Parathyroid adenoma (tissue), 2 donors: ENCODE data around the gene YRDC.

Source experiments
- H2AFZ ChIP-seq: fragments of 300-600 bp; sonication (generic); one replicate; pipeline ENCODE4 v1.7.0; 2017; ENCODE audit warnings: antibody characterized with exemption, mild to moderate bottlenecking
- H3K27ac ChIP-seq: fragments of 300-600 bp; sonication (generic); one replicate; pipeline ENCODE4 v1.7.0; 2017
- H3K27me3 ChIP-seq: fragments of 300-600 bp; sonication (generic); one replicate; pipeline ENCODE4 v1.7.0; 2017; ENCODE audit warnings: low read length; ENCODE audit not compliant: control insufficient read depth, insufficient read depth
- H3K36me3 ChIP-seq: fragments of 300-600 bp; sonication (generic); one replicate; pipeline ENCODE4 v1.7.0; 2017; ENCODE audit warnings: low read length; ENCODE audit not compliant: control insufficient read depth, insufficient read depth
- H3K4me1 ChIP-seq: fragments of 300-600 bp; sonication (generic); one replicate; pipeline ENCODE4 v1.7.0; 2017; ENCODE audit warnings: control low read depth
- H3K4me2 ChIP-seq: fragments of 300-600 bp; sonication (generic); one replicate; pipeline ENCODE4 v1.7.0; 2017; ENCODE audit warnings: low read length
- H3K4me3 ChIP-seq: fragments of 300-600 bp; sonication (generic); one replicate; pipeline ENCODE4 v1.7.0; 2017; ENCODE audit warnings: low read depth, low read length
- H3K79me2 ChIP-seq: fragments of 300-600 bp; sonication (generic); one replicate; pipeline ENCODE4 v1.7.0; 2017; ENCODE audit warnings: control low read depth
- H3K9ac ChIP-seq: fragments of 300-600 bp; sonication (generic); one replicate; pipeline ENCODE4 v1.7.0; 2017; ENCODE audit warnings: mild to moderate bottlenecking
- H3K9me3 ChIP-seq: fragments of 300-600 bp; sonication (generic); one replicate; pipeline ENCODE4 v1.7.0; 2017; ENCODE audit warnings: low read length; ENCODE audit not compliant: control insufficient read depth
- CTCF ChIP-seq: fragments of 300-600 bp; sonication (generic); IDR thresholded peaks from one replicate; pipeline ENCODE4 v1.7.0; 2017; ENCODE audit warnings: antibody characterized with exemption, mild to moderate bottlenecking
- donor health status: primary hyperparathyroidism.

Gene YRDC

DNA sequence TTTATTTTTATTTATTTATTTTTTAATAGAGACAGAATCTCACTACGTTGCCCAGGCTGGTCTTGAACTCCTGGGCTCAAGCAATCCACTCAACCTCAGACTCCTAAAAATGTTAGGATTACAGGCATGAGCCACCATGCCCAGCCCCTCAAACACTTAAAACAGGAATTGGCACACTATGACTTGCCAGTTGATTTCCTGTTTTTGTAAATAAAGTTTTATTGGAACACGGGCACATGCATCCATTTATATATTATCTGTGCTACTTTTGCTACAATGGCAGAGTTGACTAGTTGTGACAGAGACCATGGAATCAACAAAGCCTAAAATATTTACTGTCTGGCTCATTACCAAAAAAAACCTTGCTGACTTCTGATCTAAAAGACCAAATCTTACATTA lies 16.0 kb upstream of the YRDC start:
- no peak overlapping the region for H2AFZ ChIP-seq
- no peaks in the 10 kb centered on the region for H3K27me3 ChIP-seq
- H3K9me3 ChIP-seq, result no peaks in the 10 kb centered on the region
- H3K27ac ChIP-seq, result no peak overlapping the region
- no peaks in the 10 kb centered on the region for H3K79me2 ChIP-seq
- H3K9ac ChIP-seq, result no peak overlapping the region
- H3K4me3 ChIP-seq, result no peak overlapping the region
- no peaks in the 10 kb centered on the region for H3K36me3 ChIP-seq
- H3K4me1 ChIP-seq, result no peaks in the 10 kb centered on the region
- H3K4me2 ChIP-seq, result no peak overlapping the region
- TF ChIP-seq CTCF, result no peak

DNA sequence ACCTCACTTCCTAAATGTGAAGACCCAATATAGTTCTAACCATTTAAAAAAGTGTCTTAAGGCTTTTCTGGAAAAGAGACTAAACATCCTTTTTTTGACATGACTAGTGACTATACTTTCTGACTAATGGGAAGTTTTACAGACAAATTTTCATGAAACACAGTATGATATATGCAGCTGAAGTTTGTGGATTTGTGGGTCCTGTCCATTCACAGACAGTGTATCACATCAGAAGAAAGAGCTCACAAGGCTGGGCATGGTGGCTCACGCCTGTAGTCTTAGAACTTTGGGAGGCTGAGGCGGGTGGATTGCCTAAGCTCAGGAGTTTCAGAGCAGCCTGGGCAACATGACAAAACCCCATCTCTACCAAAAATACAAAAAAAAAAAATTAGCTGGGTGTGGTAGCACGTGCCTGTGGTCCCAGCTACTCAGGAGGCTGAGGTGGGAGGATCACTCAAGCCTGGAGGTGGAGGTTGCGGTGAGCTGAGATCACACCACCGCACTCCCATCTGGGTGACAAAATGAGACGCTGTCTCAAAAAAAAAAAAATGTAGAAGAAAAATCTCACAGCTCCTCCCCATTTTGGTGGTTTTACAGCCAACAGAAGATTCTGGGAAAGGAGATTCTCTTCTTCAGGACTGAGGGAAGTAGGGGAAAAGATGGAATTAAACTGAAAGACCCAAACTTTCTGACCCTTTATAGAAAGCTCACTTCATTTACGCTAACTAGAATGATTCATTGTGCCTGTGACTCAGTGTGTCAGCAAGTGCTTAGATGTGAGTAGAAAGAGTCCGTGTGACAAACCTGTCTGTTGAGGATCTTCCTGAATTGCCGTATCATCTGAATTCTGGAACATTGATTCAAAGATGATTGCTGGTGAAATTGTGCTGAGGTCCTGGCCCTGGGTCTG lies 15.2 kb upstream of the YRDC start:
- Histone ChIP-seq H3K27me3 (no peaks in the 10 kb centered on the region), H3K4me2 (no peak overlapping the region), H3K79me2 (no peaks in the 10 kb centered on the region), H3K27ac (no peak overlapping the region), H3K4me3 (no peak overlapping the region), H3K9me3 (no peaks in the 10 kb centered on the region), H3K9ac (no peak overlapping the region), H3K36me3 (no peaks in the 10 kb centered on the region), H3K4me1 (no peaks in the 10 kb centered on the region), H2AFZ (no peak overlapping the region)
- TF ChIP-seq CTCF, result no peak

GRCh38 chr1:37821481-37821880 lies 13.5 kb upstream of the YRDC start:
- H3K36me3 ChIP-seq, result no peaks in the 10 kb centered on the region
- H3K4me2 ChIP-seq, result no peak overlapping the region
- no peaks in the 10 kb centered on the region for H3K27me3 ChIP-seq
- H3K9ac ChIP-seq, result no peak overlapping the region
- no peak overlapping the region for H3K27ac ChIP-seq
- no peak overlapping the region for H2AFZ ChIP-seq
- H3K9me3 ChIP-seq, result no peaks in the 10 kb centered on the region
- no peaks in the 10 kb centered on the region for H3K79me2 ChIP-seq
- no peak overlapping the region for H3K4me3 ChIP-seq
- H3K4me1 ChIP-seq, result peaks cover 2% of the 10 kb centered on the region
- TF ChIP-seq CTCF, result no peak

DNA sequence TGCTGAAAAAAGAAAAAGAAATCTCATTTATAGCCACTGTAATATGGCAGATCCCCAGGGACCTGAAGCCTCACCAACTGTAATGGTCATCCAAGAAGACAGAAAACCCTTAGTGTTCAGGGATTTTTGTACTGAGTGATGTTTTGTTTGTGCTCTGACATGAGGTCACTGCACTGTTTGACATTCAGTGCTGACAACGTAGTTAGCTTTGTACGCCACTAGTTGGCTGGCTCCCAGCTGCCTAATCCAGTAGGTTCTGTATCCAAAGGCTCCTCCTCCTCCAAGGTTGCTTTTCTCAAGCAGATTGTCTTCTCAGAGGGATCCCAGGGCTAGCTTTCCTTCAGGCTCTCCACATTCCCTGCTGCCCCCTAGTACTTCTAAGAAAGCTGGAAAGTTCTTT lies 9.5 kb upstream of the YRDC start:
- Histone ChIP-seq H2AFZ (no peak overlapping the region), H3K9me3 (no peaks in the 10 kb centered on the region), H3K79me2 (no peaks in the 10 kb centered on the region), H3K27ac (peak overlapping the region; percentile 29), H3K4me1 (peaks cover 2% of the 10 kb centered on the region), H3K4me3 (no peak overlapping the region), H3K27me3 (no peaks in the 10 kb centered on the region), H3K36me3 (no peaks in the 10 kb centered on the region), H3K9ac (no peak overlapping the region), H3K4me2 (peak overlapping the region; percentile 16)
- TF ChIP-seq CTCF, result no peak

DNA sequence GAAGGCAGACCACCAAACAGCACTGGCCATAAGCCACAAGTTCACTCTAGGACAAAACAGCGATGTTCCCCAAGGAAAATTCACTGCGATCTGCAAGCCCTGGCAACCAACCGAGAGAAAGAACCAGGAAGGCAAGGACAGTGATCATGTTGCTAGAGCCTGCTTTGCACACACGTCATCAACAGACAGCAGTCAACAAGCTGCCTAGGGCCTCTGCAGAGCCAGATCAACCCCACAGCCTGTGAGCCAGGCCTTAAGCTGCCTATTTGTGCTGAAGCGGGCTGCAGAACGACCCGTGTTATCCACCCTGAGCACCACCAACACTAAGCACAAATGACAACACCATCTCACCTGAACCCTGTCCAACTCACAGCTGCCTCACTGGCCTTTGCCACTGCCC lies 6.2 kb upstream of the YRDC start:
- Histone ChIP-seq H3K4me3 (no peak overlapping the region), H3K27me3 (no peaks in the 10 kb centered on the region), H3K9ac (no peak overlapping the region), H3K27ac (no peak overlapping the region), H2AFZ (no peak overlapping the region), H3K36me3 (no peaks in the 10 kb centered on the region), H3K9me3 (no peaks in the 10 kb centered on the region), H3K79me2 (no peaks in the 10 kb centered on the region), H3K4me2 (no peak overlapping the region), H3K4me1 (peaks cover 2% of the 10 kb centered on the region)
- no peak for TF ChIP-seq CTCF
